Stimulated activated CD4-positive, alpha-beta T cell treated with anti-CD3 and anti-CD28 coated beads, Interleukin-2, amount 100 ng/mL, for 24 hours (primary cell): ENCODE data around the gene PPP1R3G.

Source experiments
- DNase-seq, 2 donors: peaks; one replicate each; pipeline ENCODE4 v3.0.0-alpha.2; 2020

Gene PPP1R3G

DNA sequence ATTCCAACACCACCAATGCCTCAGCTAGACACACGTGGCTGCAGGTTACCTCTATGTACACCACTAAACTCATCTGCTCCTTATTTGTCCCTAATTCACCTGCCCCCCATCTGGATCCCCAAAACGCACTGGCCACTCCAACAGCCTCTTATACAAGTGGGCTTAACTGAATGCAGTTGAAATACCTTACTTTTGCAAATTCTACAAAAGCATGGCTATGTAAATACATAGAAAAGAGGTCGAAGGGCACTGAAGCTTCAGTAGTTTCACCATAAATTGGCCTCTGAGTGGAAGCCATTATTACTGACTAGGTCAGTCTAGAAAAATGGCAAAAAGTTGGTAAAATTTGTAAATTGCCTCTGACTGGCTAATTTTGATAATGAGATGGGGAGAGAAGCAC, 11.1 kb upstream of the PPP1R3G start:
- DNase-seq: no peak

DNA sequence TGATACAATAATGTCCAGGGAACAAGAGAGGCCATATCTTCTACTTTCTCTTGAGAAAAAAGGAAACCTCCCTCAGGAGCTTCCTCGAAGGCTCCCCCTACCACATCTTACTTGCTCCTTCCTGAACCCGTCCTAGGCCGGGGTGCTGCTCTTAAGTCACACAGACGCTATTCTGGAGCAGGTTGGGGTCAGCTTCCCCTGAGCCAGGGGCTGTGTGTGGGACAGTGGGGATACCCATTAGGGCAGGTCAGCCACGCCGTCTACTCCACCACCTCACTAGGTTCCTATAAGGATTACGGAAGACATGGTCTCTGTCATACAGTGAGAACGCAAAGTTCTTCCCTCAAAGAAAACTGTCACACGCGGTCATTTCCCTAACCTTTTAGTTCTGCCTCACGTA, 8.2 kb upstream of the PPP1R3G start:
- DNase-seq: no peak

DNA sequence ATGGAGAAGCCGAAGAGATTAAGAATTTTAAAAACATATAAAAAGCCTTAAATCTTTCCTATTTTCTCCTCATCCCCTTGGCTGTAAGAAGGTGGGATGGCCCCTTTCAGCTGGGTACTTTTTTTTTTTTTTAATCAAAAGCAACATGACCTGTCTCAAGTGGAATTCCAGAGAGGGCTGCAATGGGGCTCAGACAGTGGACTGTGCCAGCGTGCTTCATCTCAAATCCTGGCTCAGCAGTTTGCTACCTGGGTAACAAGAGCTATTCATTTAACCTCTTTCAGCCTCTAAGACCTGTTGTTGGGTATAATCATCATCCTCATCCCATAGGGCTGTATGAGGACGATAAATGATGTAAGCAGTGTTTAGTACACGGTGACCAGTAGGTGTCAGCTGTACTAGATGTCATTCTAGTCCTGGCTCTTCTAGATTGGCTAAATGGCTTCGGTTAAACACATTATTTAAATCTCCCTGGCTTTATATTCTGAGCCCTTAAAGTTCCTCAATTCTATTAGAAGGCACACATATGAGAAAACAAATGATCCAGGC, 6.9 kb upstream of the PPP1R3G start:
- DNase-seq: no peak

DNA sequence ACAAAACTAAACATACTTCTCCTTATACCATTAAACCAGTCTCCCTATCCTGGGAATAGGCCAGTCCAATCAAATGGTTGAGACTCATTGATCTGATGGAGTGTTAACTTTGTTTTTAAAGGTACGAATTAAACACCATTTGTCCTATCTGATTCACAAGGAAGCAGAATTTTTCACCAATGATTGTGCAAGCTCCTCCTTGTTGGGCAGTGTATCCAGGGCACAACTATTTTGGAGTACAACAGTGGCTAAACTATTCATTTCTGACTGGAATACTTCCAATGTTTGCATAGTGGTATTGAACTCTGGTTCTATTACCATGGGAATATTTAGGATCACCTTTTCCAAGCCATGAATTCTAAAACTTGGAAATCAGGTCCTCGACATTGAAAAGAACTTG, 5.4 kb upstream of the PPP1R3G start:
- DNase-seq: no peak

DNA sequence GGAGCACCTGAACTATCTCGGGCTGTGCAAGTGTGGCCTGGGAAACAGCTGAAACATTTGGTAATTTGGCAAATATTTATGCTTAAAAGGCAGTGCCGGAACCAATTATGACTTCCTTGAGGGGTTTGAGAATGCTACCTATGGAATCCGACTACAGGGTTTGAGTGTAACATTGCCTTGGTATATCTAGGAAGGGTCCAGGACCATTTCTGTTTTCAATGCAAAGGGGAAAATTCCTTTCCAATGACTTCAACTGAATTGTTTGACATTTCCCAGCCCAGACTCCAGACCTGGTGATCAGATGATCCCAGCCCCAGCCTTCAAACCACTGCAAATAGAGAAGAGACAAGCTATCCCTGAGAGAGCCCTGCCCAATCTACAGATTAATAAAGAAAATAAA, 4.6 kb upstream of the PPP1R3G start:
- no peak for DNase-seq

DNA sequence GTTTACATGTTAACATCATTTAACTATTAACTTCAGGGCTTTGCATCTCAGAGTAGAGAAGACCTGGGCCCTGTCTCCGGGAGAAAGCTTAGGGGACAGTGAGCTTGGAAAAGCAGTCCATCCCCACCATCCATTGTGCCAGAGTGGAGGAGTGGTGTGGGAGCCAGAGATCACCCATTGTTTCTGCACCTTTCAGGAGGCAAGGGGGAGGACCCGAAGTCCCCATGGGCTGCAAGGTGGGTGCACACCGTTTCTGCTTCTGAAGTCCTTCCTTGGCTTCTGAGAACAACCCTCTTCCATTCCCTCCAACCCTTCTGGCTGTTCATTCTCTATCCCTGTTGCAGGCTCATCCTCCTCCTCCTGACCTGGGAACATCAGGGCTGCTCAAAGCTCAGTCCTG, 4.0 kb upstream of the PPP1R3G start:
- DNase-seq: no peak

DNA sequence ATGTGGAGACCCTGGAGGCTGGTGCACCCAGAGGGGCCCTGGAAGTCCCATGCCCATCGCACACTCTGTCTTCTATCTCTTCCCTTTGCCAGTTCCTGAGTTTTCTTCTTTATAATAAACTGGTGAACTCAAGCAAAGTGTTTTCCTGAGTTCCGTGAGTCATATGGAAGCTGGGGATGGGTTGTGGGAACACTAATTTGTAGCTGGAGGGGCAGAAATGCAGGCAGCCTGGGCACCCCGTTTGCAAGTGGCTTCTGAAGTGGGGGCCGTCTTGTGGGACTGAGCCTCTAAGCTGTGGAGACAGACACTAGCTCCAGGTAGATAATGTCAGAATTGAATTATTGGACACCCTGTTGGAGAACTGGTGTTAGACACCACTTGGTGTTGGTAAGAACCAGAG, 3.2 kb upstream of the PPP1R3G start:
- no peak for DNase-seq

DNA sequence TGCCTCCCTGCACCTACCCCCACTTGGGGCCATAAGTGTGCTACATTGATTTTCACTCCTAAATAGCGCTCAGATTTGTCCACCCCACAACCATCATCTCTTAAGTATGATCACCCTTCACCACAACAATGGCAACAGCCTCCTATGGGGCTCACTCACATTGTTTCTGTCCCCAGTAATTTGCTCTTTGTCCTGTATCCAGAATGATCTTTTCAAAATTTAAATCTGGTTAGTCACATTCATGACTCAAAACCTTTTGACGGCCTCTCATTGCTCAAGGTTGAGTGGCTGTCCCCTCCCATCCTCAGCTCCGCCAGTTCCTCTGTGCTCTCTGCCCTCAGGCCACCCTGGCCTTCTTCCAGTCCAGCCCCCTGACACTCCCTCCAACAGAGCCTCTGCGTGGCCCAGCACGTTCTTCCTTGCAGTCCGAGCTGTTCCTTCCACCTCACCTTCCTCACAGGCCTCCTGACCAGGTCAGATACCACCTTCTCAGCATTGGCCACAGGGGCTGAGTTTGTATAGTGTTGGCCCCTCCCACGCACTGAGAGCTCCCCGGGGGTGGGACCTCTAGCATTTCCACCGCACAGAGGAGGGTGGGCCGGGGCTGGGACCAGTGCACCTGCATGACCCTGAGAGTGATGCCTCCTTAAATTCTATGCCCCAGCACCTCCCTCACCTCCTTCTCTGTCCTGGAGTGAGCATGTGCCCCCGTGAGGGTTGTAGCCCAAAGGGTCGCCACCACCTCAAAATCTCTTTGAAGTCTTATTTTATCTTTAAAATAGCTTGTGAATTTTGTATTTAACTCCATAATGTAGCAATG, 2.4 kb upstream of the PPP1R3G start:
- no peak for DNase-seq

DNA sequence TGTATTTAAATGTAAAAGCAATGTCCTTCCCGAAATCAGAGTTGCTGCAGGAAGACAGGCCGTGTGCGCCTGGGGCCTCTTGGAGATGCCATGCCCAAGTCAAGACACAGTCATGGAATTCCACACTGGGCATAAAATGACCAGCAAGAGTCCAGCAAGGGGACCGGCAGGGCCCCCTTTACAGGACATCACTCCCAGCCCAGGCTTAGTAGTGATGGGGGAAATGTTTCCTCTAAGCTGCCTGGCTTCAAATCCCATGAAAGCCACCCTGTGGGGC, 1.9 kb upstream of the PPP1R3G start:
- no peak for DNase-seq

DNA sequence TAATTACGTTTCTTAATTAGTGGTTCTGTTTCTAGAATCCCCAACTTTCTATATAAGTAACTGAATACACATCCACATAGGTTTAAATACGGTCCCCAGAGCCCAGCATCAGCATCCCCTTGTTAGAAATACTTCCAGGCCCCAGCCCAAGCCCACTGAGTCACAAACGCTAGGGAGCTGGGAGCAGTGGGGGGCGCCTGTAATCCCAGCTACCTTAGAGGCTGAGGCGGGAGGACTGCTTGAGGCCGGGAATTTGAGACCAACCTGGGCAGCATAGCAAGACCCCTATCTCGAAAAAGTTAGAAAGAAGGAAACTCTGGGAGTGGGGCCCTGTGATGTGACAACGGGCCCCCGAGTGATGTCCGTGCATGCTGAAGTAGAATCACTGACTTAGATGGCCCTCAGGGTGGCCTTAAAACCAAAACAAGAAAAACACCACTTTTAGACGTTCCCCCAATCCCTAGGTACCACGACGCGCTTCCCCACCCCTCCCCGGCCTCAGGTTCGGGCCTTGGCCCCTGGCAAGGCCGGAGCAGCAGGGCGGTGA, 1.3 kb upstream of the PPP1R3G start:
- DNase-seq: no peak

DNA sequence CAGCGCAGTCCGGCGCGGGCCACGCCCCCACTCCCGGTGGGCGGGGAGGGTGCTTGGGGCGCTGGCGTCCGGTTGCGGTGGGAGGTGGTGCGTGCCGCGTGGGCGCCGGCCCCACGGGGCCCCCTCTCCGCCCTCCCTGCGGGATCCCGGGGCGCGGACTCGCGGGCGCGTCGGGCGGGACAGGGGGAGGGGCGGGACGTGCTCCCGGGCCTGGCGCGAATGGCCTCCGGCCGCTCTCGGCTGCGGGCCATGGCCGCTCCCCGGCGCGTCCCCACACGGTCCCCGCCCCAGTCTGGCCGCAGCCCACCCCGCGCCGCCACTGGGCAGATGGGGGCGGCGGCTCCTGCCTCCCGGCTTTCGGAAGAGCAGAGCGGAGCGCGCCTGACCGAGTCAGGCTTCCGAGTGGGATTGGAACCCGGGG, 771 bp upstream of the PPP1R3G start:
- no peak for DNase-seq

DNA sequence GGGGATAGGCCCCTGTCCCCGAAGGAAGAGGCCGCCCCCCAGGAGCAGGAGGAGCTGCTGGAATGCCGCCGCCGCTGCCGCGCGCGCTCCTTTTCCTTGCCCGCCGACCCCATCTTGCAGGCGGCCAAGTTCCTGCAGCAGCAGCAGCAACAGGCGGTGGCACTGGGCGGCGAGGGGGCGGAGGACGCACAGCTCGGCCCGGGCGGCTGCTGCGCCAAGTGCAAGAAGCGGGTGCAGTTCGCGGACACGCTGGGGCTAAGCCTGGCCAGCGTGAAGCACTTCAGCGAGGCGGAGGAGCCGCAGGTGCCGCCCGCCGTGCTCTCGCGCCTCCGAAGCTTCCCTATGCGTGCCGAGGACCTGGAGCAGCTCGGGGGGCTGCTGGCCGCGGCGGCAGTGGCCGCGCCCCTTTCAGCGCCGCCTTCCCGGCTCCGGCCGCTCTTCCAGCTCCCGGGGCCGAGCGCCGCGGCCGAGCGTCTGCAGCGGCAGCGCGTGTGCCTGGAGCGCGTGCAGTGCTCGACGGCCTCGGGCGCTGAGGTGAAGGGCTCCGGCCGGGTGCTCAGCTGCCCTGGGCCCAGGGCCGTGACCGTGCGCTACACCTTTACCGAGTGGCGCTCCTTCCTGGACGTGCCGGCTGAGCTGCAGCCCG, 630 bp downstream of the PPP1R3G start:
- peak in 1 of 2 donors; percentile 13 for DNase-seq

DNA sequence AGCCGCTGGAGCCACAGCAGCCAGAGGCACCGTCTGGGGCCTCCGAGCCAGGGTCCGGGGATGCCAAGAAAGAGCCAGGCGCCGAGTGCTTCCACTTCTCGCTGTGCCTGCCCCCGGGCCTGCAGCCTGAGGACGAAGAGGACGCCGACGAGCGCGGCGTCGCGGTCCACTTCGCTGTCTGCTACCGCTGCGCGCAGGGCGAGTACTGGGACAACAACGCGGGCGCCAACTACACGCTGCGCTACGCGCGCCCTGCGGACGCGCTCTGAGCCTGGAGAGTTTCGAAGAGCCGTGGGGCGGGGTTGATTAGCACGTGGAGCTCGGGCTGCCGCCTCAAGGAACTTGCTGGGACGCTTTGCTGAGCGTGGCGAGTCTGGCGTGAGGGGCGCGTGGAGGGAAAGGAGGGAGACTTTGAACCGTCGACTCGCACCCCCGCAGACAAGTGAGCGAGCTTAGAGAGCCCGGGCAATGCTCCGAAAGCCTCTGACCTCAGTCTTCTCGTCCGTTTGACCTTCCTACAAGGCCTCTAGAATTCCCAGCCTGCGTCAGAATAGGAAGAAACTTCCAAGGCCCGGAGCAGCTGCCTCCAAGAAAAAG, 1.3 kb downstream of the PPP1R3G start:
- DNase-seq: peak in 1 of 2 donors; percentile 7

DNA sequence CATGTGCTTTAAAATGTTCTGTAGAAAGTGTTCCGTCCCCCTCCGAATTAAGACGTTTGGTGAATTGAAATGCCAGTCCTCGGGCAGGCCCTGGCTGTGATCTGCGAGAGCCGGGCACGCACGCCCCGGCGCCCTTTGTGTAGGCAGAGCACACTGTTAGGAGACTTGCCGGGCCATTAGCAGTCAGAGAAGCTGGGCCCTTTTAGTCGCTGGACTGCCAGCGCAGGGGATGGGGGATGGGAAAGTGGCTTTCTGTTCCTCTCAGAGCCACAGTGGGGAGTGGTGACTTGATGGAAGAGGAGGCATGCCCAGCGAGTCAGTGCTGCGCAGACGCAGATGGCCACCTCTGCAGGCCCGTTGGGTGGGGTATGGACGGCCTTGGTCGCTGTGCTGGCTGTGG, 2.2 kb downstream of the PPP1R3G start:
- DNase-seq: no peak

DNA sequence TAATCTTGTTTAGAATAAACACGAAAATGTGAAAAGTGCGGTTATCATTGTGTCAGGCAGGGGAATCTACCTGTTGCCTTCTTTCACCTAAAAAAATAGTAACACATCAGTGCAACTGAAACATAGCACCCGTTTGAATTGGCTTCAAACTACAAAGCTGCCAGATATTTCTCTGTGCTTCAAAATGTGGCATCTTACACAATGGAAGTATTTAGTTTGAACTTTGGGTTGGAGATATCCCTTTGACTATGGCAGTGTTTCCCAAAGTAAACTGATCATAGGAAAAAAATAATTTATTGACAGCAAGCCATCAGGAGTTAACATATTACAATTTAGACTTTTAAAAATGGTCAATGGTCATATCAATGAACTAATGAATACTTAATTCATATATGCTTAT, 3.6 kb downstream of the PPP1R3G start:
- no peak for DNase-seq

DNA sequence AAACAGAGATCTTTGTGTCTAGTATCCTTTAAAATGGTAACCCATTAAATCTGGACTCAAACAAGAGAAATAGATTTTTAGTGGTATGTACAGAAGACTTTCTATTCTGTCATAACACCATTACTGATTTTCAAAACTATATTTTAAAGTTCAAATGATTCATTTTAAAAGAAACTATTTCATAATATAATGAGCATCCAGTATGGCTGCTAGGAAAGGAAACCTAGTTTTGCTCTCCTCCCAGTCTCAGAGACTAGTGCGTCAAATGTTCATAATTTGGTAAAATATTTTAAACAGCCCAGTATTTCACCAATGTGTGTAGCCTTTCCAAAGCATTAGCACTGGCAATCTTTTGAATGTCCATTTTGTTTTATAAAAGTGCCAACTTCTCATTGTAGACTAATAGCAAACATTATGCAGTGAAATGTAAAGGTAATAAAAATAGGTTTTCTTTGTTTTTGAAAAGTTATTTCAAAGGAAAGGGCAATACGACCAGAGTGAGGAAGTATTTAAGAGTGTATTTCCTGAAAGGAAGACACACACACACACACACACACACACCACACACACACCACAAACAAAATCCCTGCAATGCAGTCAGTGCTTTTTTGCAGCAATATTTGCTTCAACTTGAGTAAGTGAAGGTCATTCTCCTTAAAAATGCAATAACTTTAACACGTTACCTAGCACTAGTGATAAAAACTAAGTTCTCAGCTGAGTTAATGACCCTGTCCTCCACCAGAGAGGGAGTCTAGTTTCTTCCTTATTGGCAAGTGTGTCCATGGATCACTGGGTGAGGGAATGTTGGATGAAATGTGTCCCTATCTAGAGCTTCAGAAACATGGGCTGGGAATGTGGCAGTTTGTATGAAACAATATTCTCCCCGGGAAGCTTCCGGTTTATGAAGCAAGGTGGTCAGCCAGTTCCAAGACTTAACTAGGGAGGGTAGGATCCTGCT, 4.6 kb downstream of the PPP1R3G start:
- no peak for DNase-seq

DNA sequence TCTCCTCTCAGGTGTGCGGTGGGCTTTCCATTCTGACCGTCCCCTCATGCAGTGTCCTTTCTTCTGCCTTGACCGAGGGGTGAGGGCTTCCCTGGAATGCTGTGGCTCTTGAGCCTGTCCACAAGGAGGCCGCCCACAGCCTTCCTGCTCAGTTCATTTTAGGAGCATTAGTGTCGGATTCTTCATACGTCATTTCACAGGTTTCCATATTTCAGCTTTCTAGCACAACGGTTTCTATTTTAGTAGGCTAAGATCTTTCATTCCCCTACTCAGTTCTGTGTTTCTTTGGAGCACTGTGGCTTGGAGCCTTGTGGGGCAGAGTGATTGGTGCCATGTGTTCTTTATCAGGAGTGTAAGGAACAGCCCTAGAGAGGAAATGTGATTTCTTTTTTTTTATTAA, 5.5 kb downstream of the PPP1R3G start:
- no peak for DNase-seq

DNA sequence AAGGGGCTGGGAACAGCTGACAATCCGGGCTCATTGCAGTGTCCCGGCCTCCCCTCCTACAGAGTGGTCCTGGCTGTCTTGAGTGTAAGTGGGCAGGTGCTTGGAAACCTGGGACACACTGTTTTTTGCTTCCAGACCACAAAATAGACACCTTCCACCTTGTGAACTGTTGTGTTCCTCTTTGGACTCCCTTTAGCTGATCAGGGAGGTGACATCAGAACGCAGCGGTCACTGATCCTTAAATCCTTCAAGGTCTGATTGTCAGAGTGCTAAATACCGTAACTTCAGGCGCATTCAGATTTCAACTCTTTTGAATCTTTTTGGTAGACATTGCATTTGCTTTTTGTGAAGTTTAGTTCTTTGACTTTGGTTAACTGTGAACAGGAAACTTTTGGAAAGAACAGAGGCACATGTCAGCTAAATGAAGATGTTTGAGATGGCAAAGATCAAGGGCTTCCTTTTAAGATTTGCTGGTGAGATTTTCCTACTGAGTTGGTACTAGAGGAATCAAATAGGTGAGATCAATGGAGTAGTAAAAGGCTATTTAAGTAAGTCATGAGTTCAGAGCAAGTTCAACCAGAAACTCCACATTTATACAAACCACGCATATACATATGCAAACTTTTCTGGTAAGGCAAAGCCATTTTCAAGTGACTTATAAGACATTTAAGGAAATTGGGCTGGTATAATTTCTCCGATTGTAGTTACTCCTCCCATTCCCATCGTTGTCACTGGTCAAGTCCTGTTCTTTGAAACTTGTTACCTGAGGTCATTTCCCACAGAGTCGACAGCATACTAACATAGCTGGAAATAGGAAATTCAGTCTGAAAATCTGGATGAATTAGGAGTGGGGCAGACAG, 6.3 kb downstream of the PPP1R3G start:
- no peak for DNase-seq

DNA sequence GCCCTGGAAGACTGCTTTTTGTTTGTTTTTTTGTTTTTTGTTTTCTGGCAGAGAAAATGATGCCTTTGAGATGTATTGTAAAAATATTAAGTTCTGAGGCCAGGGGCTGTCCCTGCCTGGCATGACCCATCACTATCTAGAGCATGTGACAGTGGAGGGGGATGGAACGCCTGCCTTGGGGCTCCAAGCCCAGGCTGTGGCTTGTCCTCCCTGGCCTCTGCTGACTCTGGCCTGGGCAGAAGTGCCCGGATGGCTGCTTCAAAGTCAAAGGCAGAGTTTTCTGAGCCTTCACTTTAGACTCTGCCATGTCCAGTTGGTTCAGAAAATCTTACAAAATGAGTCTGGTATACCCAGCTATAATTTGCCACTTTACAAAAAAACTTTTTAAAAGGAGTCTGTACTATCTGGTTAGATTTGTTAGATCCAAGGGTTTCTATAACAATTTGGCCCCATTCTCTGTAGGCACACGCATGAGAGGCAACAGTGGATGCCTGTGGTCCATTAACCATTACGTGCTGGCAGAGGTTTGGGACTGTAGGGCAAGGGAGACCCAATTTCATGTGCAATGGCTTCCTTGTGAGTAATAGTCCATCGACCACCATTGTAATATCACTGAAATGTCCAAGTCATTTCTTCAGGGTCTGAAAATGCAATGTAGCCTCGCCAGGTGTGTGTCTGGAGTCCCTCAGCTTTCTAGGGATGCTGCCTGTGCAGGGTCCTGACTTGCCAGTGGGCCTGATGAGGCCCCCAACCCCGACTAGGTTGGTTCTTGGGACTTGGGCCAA, 8.3 kb downstream of the PPP1R3G start:
- no peak for DNase-seq

DNA sequence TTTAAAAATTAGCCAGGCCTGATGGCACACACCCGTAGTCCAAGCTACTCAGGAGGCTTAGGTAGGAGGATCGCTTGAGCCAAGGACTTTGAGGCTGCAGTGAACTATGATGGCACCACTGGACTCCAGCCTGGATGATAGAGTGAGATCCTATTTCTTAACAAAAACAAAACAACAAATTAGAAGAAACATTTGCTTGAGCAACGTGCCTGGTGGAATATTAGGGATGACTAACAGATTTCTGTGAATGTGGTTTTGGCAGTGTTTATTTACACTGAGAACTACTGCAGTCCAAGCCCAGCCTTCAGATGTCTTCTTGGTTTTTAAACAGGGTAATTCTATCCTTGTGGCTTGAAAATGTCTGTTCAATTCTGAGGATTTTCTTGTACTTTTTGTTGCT, 9.2 kb downstream of the PPP1R3G start:
- no peak for DNase-seq

DNA sequence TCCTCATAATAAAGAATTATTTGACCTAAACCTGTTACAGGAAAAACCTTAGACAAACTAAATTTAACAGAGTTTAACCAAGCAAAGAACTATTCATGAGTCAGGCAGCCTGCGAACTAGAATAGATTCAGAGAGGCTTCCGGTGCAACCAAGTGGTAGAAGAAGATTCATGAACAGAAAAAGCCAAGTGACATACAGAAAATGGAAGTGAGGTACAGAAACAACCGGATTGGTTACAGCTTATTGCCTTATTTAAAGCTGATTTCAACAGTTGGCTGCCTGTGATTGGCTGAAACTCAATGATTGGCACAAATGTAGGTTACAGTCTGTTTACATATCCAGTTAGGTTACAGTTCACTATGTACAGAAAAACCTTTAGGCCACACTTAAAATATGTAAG, 10.1 kb downstream of the PPP1R3G start:
- DNase-seq: no peak
